ENCODE data around the gene HAND2.

GRCh38 chr4:173488074-173488473 lies 42.0 kb downstream of the HAND2 start:
- TF ChIP-seq POLR2A (IDR thresholded peaks at IDR 0.05): no peak
- TF ChIP-seq, protein P1, sequence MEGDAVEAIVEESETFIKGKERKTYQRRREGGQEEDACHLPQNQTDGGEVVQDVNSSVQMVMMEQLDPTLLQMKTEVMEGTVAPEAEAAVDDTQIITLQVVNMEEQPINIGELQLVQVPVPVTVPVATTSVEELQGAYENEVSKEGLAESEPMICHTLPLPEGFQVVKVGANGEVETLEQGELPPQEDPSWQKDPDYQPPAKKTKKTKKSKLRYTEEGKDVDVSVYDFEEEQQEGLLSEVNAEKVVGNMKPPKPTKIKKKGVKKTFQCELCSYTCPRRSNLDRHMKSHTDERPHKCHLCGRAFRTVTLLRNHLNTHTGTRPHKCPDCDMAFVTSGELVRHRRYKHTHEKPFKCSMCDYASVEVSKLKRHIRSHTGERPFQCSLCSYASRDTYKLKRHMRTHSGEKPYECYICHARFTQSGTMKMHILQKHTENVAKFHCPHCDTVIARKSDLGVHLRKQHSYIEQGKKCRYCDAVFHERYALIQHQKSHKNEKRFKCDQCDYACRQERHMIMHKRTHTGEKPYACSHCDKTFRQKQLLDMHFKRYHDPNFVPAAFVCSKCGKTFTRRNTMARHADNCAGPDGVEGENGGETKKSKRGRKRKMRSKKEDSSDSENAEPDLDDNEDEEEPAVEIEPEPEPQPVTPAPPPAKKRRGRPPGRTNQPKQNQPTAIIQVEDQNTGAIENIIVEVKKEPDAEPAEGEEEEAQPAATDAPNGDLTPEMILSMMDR (IDR thresholded peaks at IDR 0.05): no peak

All from lower leg skin (tissue), 3 donors.